ENCODE data around the gene MARK3.
A peak's percentile ranks its signal among the peaks of the same experiment; 100 is the strongest.

The MARK3 gene

DNA sequence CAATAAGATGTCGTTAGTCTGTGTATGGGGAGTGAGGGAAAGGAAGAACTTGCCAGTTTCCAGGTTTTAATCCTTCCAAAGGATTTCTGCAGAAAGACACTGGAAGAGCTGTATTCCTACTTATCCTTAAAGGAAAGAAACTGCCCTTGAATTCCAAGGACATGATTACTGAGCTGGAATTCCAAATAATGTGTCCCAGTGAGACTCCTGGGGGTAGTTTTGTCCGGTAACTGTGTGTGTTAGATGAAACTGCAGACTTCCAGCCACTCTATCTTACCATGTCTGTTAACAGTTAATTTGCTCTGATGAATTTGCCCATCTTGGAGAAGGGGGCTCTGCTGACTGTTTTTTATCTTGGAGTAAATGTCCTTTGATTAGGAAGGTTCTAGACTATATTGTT is 104.4 kb downstream of the MARK3 start:
- no peak overlapping the region for H3K4me3 ChIP-seq
- H3K27ac ChIP-seq, result no peak overlapping the region
- no peaks in the 10 kb centered on the region for H3K27me3 ChIP-seq
- peaks cover 89 to 100% (median 95%) of the 10 kb centered on the region in 11 experiments for H3K36me3 ChIP-seq
- no peak overlapping the region for H3K9ac ChIP-seq
- no peaks in the 10 kb centered on the region for H3K9me3 ChIP-seq (replicated peaks in 1 of 11)
- no peak overlapping the region for H3K4me2 ChIP-seq
- H3K4me1 ChIP-seq, result no peaks in the 10 kb centered on the region
- peaks cover 0 to 63% (median 5%) of the 10 kb centered on the region in 11 experiments; a peak in 8 of 22 replicates for H4K20me1 ChIP-seq
- no peak for TF ChIP-seq Cebpa-rat (IDR thresholded peaks at IDR 0.05)

DNA sequence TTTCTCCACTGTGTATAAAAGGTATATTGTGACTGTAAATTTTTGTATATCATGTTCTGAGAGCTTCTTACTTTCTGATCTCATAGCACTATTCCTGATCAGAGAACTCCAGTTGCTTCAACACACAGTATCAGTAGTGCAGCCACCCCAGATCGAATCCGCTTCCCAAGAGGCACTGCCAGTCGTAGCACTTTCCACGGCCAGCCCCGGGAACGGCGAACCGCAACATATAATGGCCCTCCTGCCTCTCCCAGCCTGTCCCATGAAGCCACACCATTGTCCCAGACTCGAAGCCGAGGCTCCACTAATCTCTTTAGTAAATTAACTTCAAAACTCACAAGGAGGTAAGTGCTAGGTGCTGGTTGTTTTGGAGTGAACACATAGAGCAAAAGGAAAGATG is 106.5 kb downstream of the MARK3 start:
- no peak overlapping the region for H3K9ac ChIP-seq
- peaks cover 94 to 100% (median 97%) of the 10 kb centered on the region in 11 experiments for H3K36me3 ChIP-seq
- H3K4me2 ChIP-seq, result no peak overlapping the region
- no peaks in the 10 kb centered on the region for H3K27me3 ChIP-seq
- H3K27ac ChIP-seq, result no peak overlapping the region
- H3K4me1 ChIP-seq, result no peaks in the 10 kb centered on the region
- peaks cover 0 to 70% (median 6%) of the 10 kb centered on the region in 11 experiments; a peak in 14 of 22 replicates for H4K20me1 ChIP-seq
- no peak for TF ChIP-seq Cebpa-rat (IDR thresholded peaks at IDR 0.05)
- H3K9me3 ChIP-seq (replicated peaks in 1 of 11), result no peaks in the 10 kb centered on the region
- no peak overlapping the region for H3K4me3 ChIP-seq

DNA sequence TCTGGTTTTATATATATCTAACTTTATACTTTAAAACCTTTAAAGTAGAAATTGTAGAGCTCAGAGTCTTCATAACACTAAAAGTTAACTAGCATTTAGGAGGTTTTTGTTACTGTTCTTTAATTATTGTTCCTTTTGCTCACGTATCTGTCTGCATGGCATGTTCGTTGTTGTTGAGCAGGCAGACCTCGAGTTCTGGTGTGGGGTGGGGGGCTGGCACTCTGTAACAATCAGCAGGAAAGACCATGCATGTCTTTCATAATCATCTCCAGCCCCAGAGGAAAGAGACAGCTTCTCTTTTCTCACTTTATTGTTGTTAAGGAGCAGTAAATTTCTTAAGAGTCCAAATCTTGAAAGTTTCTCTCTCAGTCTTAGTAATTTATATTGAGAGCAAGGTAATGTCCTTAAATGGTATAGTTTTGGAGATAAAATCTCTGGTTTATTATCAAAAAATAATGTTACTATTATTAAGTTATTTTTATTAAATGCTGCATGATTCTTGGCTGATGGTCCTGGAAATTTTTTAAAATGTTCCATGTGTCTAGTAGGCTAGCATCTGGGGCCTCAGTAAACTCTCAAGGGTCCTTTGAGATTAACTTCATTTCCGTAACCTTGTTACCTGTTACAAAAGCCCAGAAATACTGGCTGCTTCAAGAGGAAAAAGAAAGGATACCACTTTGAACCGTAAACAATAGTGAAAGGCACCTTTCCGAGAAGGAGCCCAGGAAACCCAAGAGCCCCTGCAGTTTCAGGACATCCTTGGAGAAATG is 107.1 kb downstream of the MARK3 start:
- no peak overlapping the region for H3K4me2 ChIP-seq
- H3K4me3 ChIP-seq, result no peak overlapping the region
- no peaks in the 10 kb centered on the region for H3K4me1 ChIP-seq
- peaks cover 91 to 100% (median 97%) of the 10 kb centered on the region in 11 experiments for H3K36me3 ChIP-seq
- no peak overlapping the region for H3K27ac ChIP-seq
- H4K20me1 ChIP-seq, result peaks cover 0 to 72% (median 6%) of the 10 kb centered on the region in 11 experiments; a peak in 14 of 22 replicates
- no peaks in the 10 kb centered on the region for H3K27me3 ChIP-seq
- no peak for TF ChIP-seq Cebpa-rat (IDR thresholded peaks at IDR 0.05)
- H3K9ac ChIP-seq, result no peak overlapping the region
- H3K9me3 ChIP-seq (replicated peaks in 1 of 11), result no peaks in the 10 kb centered on the region

DNA sequence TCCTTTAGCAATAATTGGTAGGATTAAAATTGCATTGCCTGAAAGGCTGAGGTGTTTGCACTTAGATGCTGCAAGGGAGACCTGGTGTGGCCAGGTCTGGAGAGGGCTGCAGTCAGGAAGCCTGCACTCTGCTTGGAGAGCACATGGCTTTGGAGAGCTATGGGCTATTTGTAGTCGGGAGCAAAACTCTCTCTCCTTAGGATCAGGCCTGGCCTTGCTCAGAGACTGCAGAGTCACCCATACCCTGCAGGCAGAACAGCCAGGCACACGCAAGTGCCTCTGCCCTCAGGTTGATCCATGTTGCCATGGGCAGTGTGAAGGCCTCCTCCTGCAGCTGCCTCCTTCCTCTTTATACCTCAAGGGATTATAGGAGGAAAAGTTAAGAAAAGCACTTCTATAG is 110.6 kb downstream of the MARK3 start:
- H3K36me3 ChIP-seq, result peaks cover 82 to 100% (median 89%) of the 10 kb centered on the region in 11 experiments

DNA sequence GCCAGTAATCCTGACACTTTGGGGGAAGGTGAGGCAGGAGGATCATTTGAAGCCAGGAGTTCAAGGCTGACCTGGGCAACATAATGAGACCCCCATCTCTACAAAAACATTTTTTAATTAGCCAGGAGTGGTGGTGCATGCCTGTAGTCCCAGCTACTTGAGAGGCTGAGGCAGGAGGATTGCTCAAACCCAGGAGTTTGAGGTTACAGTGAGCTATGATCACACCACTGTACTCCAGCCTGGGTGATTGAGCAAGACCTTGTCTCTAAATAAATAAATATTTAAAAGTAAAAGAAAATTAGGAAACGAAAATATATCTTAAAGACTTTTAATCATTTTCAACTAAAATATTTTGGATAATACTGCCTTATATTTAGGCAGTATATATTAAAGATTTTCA is 111.6 kb downstream of the MARK3 start:
- Histone ChIP-seq H3K4me3 (no peak overlapping the region), H3K4me1 (peaks cover 17 to 27% (median 22%) of the 10 kb centered on the region in 10 experiments), H3K4me2 (no peak overlapping the region), H4K20me1 (peaks cover 0 to 80% (median 28%) of the 10 kb centered on the region in 11 experiments; a peak in 21 of 22 replicates), H3K36me3 (peaks cover 77 to 100% (median 89%) of the 10 kb centered on the region in 11 experiments), H3K9ac (no peak overlapping the region), H3K9me3 (replicated peaks in 1 of 11) (no peaks in the 10 kb centered on the region), H3K27me3 (no peaks in the 10 kb centered on the region), H3K27ac (no peak overlapping the region)
- TF ChIP-seq Cebpa-rat (IDR thresholded peaks at IDR 0.05), result no peak

More for the DNA sequence above, 110.6 kb downstream of the MARK3 start:
- Histone ChIP-seq H3K27ac (no peak overlapping the region), H3K4me1 (peaks cover 7 to 17% (median 13%) of the 10 kb centered on the region in 10 experiments), H3K4me3 (no peak overlapping the region), H3K9me3 (replicated peaks in 1 of 11) (no peaks in the 10 kb centered on the region), H3K4me2 (no peak overlapping the region), H4K20me1 (peaks cover 0 to 80% (median 27%) of the 10 kb centered on the region in 11 experiments; a peak in 20 of 22 replicates), H3K27me3 (no peaks in the 10 kb centered on the region), H3K9ac (no peak overlapping the region)
- no peak for TF ChIP-seq Cebpa-rat (IDR thresholded peaks at IDR 0.05)

DNA sequence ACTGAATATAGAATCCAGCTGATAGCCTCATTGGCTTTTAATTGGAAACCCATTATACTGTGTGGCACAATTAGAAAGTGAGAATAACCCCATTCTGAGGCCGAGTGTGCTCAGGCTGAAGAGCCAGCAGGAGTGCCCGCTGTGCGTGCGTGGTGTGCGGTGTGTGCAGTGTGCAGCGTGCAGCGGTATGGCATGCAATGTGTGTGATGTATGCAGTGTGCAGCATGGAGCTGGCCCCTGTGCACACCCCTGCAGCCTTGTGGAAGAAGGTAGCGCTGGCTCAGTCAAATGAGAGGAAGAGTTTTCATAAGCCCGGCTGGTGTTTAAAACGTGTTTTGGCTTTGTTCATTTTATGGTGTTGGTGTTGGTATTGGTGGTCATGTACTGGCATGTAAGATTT is 114.5 kb downstream of the MARK3 start:
- Histone ChIP-seq H3K9me3 (replicated peaks in 1 of 11) (no peaks in the 10 kb centered on the region), H3K36me3 (peaks cover 74 to 100% (median 88%) of the 10 kb centered on the region in 11 experiments), H3K4me2 (peak overlapping the region in 7 of 11 experiments; percentile 5 to 96 (median 81); a peak in 3 of 22 replicates)

DNA sequence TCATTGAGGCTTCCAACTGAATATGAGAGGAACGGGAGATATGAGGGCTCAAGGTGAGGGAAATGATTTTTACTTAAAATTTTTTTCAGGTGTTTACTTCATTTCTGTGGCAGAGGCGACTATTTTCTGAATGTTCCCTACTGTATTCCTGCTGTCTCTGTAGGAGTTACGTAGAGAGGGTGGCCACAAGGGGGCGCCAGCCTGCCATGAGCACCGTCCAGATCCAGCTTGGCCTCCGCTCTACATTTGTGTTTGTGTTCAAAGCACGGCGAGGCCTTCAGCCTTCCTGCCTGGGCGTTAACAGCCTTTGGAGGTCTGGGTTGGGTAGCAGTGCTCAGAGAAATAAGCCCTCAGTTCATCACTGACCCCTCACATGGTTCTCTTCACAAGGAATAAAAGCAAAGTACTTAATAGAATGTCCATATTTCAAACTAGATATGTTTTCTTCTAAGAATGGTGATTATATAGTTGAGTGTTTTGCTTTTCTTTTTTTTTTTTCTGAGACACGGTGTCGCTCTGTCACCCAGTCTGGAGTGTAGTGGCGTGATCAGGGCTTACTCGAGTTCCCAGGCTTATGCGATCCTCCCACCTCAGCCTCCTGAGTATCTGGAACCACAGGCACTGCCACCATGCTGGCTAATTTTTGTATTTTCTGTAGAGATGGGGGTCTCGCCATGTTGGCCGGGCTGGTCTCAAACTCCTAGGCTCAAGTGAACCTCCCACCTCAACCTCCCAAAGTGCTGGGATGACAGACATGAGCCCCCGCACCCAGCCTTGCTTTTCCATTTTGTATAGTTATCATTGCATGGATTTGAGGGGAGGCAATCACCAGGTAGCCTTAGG is 115.2 kb downstream of the MARK3 start:
- H3K4me1 ChIP-seq, result peaks cover 24 to 50% (median 40%) of the 10 kb centered on the region in 10 experiments
- H3K27ac ChIP-seq, result peak overlapping the region in 5 of 11 experiments; percentile 1 to 53 (median 23); a peak in 5 of 22 replicates
- H3K27me3 ChIP-seq, result no peaks in the 10 kb centered on the region
- no peak for TF ChIP-seq Cebpa-rat (IDR thresholded peaks at IDR 0.05)
- H3K9ac ChIP-seq, result peak overlapping the region in 7 of 11 experiments; percentile 3 to 57 (median 51); a peak in 6 of 22 replicates
- no peaks in the 10 kb centered on the region for H3K9me3 ChIP-seq (replicated peaks in 1 of 11)
- peaks cover 74 to 100% (median 88%) of the 10 kb centered on the region in 11 experiments for H3K36me3 ChIP-seq
- peak overlapping the region; percentile 33 to 96 (median 75) for H3K4me2 ChIP-seq
- no peak overlapping the region for H3K4me3 ChIP-seq
- H4K20me1 ChIP-seq, result peaks cover 0 to 93% (median 44%) of the 10 kb centered on the region in 11 experiments; a peak in 21 of 22 replicates

More for the DNA sequence above, 114.5 kb downstream of the MARK3 start:
- Histone ChIP-seq H3K4me1 (peaks cover 24 to 48% (median 40%) of the 10 kb centered on the region in 10 experiments), H3K27ac (no peak overlapping the region), H3K9ac (no peak overlapping the region), H4K20me1 (peaks cover 0 to 93% (median 44%) of the 10 kb centered on the region in 11 experiments; a peak in 21 of 22 replicates), H3K4me3 (no peak overlapping the region), H3K27me3 (no peaks in the 10 kb centered on the region)
- no peak for TF ChIP-seq Cebpa-rat (IDR thresholded peaks at IDR 0.05)

DNA sequence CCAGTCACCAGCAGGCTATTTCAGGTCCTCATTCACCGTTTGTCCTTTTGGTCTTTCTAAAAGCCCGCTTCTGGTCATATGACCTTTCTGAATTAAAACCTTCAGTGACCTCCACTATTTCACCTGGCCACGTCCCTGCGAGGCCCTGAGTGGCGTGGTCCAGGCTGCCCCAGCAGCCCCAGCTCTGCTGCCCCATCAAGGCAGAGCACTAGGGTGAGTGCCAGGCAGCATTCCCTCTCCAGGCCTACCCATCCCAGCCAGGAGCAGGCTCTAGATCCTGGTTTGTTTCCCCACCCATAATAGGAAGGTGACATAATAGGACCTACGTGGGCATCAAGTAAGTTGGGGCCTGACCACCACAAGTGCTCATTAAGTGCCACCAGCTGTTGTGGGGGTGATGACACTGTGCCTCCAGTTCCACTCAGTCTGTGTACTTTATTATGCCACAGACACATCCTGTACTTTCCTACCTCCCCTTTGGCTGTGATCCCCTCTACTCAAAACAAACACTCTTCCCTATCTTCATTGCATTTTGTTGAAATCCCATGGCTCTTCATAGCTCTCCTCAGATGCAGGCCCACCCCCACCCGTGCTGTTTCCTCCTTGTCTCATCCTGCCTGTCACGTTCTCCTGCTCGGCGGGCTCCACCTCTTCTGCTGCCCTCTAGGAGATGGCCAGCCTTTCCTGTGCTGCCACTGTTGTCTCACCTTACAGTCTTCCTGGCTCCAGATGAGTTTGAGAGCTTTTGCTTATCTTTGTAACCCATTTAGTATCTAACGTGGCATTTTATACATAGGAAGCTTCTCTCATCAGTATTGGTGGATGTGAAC is 116.0 kb downstream of the MARK3 start:
- H3K27me3 ChIP-seq, result no peaks in the 10 kb centered on the region
- peak overlapping the region in 3 of 10 experiments; percentile 12 to 35 (median 30); a peak in 2 of 20 replicates for H3K4me3 ChIP-seq
- peaks cover 0 to 86% (median 43%) of the 10 kb centered on the region in 11 experiments; a peak in 21 of 22 replicates for H4K20me1 ChIP-seq
- peak overlapping the region in 8 of 11 experiments; percentile 1 to 57 (median 49); a peak in 13 of 22 replicates for H3K9ac ChIP-seq
- H3K4me1 ChIP-seq, result peaks cover 24 to 57% (median 40%) of the 10 kb centered on the region in 10 experiments
- H3K9me3 ChIP-seq (replicated peaks in 1 of 11), result no peaks in the 10 kb centered on the region
- H3K27ac ChIP-seq, result peak overlapping the region in 5 of 11 experiments; percentile 1 to 53 (median 31); a peak in 7 of 22 replicates
- TF ChIP-seq Cebpa-rat (IDR thresholded peaks at IDR 0.05), result no peak
- peak overlapping the region; percentile 46 to 96 (median 75) for H3K4me2 ChIP-seq
- peaks cover 70 to 99% (median 88%) of the 10 kb centered on the region in 11 experiments for H3K36me3 ChIP-seq

All from BLaER1 treated with 17β-estradiol and CSF1 and Interleukin-3, amounts not matched to agents 10 nM and 100 nM (cell line).